Measurements from ENCODE around the gene OR52L1. TPM values are rescaled to one million over a fixed set of nuclear protein-coding genes. Genes with fewer than 3 reads are reported as not detected.
"Not testable (repeated sequence)": the region's sequence is repeated elsewhere in the genome, so short reads cannot be mapped to it uniquely, and the experiment has no call there.

The OR52L1 gene
- polyA plus RNA-seq (2013, experiment 1 of 2; ENCODE audit: insufficient read length) = not detected
- polyA plus RNA-seq (2013, experiment 2 of 2; ENCODE audit: insufficient read length) = not detected

GRCh38 chr11:5986885-5987284, at the start of gene OR52L1:
OR52L1 (minus strand) TSS chr11:5986985; CDS start chr11:5986930, 55 bp downstream.
- DNase-seq = no peak

GRCh38 chr11:6030708-6031405, 44.1 kb upstream of the OR52L1 start, which contains the start of gene OR56A1:
OR56A1 (minus strand) TSS chr11:6030758; CDS start chr11:6027692, 3,066 bp downstream.
- DNase-seq = no peak

- DNase-seq = no peak
Measured at GRCh38 chr11:6027501-6027900, 40.7 kb upstream of the OR52L1 start.

- no peak for DNase-seq
Measured at GRCh38 chr11:6025056-6025455, 38.3 kb upstream of the OR52L1 start.

GRCh38 chr11:6022956-6023355, 36.2 kb upstream of the OR52L1 start:
- DNase-seq = peak; percentile 4

- DNase-seq = no peak
Measured at GRCh38 chr11:6013042-6013441, 26.3 kb upstream of the OR52L1 start.

- DNase-seq = no peak
Measured at GRCh38 chr11:6012035-6012668, 25.4 kb upstream of the OR52L1 start.

GRCh38 chr11:6006846-6007245, 20.1 kb upstream of the OR52L1 start, which contains the start of gene OR56A4:
OR56A4 (minus strand) TSS chr11:6006946; CDS start chr11:6002992, 3,954 bp downstream.
- no peak for DNase-seq

GRCh38 chr11:6006395-6006794, 19.6 kb upstream of the OR52L1 start:
- DNase-seq = no peak

GRCh38 chr11:6002202-6002699, 15.5 kb upstream of the OR52L1 start:
- no peak for DNase-seq

- no peak for DNase-seq
Measured at GRCh38 chr11:5994791-5995190, 8.0 kb upstream of the OR52L1 start.

GRCh38 chr11:5992604-5993251, 5.9 kb upstream of the OR52L1 start:
- no peak for DNase-seq

GRCh38 chr11:5992150-5992549, 5.4 kb upstream of the OR52L1 start:
- DNase-seq = no peak

- no peak for DNase-seq
Measured at GRCh38 chr11:5989203-5989602, 2.4 kb upstream of the OR52L1 start.

- no peak for DNase-seq
Measured at GRCh38 chr11:5983443-5983842, 3.3 kb downstream of the OR52L1 start.

- no peak for DNase-seq
Measured at GRCh38 chr11:5973530-5973929, 13.3 kb downstream of the OR52L1 start.

- no peak for DNase-seq
Measured at GRCh38 chr11:5968394-5968793, 18.4 kb downstream of the OR52L1 start, which contains the start of gene OR56A5. OR56A5 (minus strand) TSS chr11:5968494; CDS start chr11:5968494, 0 bp downstream.

- DNase-seq = no peak
Measured at GRCh38 chr11:5967708-5968107, 19.1 kb downstream of the OR52L1 start.

- no peak for DNase-seq
Measured at GRCh38 chr11:5966958-5967357, 19.8 kb downstream of the OR52L1 start.

GRCh38 chr11:5960704-5961320, 26.0 kb downstream of the OR52L1 start:
- not testable (repeated sequence) for DNase-seq

- no peak for DNase-seq
Measured at GRCh38 chr11:5955586-5955985, 31.2 kb downstream of the OR52L1 start.

GRCh38 chr11:5941951-5942350, 44.8 kb downstream of the OR52L1 start, which contains the start of gene OR56A3:
OR56A3 (plus strand) TSS chr11:5942251; CDS start chr11:5947347, 5,096 bp downstream.
- no peak for DNase-seq
